Measurements from ENCODE around the gene LAMC3.

The LAMC3 gene

GRCh38 chr9:131048820-131049219, 39.8 kb downstream of the LAMC3 start:
- DNase-seq: no peak

DNA sequence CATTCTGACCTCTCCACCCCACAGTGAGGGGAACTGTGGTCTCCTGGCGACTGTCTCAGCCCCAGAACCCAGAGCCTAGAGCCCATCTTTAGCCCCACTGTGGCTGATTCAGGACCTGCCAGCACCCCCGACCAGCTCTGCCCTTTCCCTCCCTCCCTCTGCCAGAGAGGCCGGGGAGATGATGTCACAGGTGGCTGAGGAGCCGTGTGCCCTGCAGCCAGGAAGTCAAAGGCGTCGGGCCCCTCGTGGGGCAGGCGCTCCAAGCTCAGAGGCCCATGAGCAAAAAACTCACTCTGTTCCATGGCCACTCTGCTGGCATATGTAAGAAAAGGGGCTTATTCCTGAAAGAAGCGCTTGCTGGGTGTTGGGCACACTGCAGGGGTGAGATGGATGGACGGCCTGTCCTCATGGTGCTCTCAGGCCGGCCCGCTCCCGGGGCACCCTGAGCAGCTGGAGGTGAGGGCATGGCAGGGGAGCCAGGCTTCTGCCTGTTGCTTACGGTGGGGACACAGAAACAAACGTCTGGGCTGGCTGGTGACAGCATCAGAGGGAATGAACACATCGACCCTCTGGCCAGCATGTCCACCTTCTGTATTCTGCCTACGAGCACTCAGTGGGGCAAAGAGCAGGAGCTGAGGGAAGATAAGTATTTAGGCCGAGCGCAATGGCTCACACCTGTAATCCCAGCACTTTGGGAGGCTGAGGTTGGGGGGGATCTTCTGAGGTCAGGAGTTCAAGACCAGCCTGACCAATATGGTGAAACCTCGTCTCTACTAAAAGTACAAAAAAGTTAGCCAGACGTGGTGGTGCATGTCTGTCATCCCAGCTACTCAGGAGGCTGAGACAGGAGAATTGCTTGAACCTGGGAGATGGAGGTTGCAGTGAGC, 41.1 kb downstream of the LAMC3 start:
- no peak for DNase-seq

DNA sequence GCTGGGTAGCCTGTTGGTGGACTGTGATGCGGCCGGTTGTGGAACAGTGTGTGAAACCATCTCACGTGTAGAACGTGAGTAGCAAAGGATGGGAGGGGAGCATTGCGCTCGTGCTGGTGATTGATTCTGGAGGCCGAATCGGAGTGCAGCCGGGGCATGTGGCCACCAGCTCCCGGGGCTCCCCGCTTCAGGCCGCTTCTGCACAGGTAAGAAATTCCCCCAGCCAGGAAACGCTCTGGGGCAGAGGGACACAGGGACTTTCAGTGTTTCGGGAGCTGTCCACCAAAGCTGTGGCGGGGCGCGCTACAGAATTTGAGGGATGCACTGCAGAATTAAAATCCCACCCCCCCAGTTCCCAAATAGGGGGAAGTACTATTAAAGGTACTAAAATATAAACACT, 41.9 kb downstream of the LAMC3 start:
- no peak for DNase-seq

GRCh38 chr9:131051592-131052517, 42.9 kb downstream of the LAMC3 start:
- DNase-seq: no peak

DNA sequence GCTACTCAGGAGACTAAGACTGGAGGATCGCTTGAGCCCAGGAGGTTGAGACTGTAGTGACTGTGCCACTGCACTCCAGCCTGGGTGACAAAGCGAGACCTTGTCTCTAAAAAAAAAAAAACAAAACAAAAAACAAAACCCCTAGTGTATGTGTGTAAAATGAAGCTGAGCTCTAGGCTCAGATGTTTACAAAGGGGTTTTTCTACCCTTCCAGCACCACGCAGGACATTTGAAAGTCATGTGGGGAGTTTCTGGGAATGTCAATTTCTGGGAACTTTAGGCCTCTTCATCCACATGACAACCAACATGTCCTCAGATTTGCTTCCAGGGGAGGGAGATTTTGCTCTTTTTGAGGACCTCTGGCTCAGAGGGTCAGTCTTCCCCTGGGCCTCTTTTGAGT, 44.9 kb downstream of the LAMC3 start:
- no peak for DNase-seq

GRCh38 chr9:131056781-131057506, 48.0 kb downstream of the LAMC3 start:
- DNase-seq: no peak

DNA sequence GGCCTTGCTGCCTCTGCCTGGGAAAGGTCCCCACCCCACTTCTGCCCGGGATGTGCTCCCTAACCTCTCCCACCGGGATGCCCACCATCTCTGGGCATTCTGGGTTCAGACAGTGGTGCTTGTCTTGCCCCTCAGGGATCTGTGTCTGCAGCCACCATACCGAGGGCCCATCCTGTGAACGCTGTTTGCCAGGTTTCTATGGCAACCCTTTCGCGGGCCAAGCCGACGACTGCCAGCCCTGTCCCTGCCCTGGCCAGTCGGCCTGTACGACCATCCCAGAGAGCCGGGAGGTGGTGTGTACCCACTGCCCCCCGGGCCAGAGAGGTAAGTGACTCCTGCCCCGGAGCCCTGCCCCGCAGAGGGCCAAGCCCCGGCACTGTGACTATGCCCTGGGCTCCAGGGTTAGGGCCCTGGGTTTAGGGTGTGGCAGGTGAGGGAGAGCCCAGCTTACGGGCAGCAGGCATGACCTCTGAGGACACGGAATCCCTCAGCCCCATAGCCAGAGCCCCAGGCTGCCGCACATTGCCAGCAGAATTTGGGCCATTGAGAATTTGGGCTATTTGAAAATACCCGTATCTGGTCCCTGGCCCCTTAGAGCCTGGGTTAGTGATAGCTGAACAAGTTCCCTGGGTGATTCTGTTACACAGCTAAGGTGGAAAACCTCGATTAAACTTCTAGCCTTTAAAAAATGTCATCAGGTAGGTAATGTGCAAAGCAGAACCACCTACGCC, 52.1 kb downstream of the LAMC3 start:
- no peak for DNase-seq

GRCh38 chr9:131062969-131063368, 54.0 kb downstream of the LAMC3 start:
- DNase-seq: no peak

DNA sequence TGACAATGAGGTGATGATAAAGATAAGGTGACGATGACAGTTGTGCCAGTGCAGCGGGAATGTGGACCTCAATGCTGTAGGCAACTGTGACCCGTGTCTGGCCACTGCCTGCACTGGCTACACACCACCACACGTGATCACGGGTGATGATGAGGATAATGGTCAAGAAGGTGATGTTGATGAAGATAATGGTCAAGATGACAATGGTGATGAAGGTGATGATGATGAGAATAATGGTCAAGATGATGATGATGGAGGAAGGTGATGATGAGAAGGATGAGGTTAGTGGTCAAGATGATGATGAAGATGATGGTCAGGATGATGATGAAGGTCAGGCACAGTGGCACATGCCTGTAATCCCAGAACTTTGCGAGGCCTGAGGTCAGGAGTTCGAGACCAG, 56.6 kb downstream of the LAMC3 start:
- no peak for DNase-seq

GRCh38 chr9:131067625-131068024, 58.7 kb downstream of the LAMC3 start:
- no peak for DNase-seq

GRCh38 chr9:131068076-131068816, 59.3 kb downstream of the LAMC3 start:
- DNase-seq: no peak

DNA sequence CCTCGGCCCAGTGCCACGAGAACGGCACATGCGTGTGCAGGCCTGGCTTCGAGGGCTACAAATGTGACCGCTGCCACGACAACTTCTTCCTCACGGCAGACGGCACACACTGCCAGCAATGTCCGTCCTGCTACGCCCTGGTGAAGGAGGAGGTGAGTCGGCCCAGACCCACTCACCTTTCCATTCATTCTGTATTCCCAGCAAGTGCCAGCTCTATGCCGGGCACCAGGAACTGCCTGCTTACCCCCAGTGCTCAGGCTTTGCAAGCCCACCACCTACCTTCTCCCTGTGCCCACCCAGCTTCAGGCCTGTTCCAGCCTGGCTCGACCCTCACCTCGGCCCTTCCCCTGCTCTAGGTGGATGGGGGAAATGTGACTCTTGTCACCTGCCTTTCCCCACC, 60.7 kb downstream of the LAMC3 start:
- no peak for DNase-seq

DNA sequence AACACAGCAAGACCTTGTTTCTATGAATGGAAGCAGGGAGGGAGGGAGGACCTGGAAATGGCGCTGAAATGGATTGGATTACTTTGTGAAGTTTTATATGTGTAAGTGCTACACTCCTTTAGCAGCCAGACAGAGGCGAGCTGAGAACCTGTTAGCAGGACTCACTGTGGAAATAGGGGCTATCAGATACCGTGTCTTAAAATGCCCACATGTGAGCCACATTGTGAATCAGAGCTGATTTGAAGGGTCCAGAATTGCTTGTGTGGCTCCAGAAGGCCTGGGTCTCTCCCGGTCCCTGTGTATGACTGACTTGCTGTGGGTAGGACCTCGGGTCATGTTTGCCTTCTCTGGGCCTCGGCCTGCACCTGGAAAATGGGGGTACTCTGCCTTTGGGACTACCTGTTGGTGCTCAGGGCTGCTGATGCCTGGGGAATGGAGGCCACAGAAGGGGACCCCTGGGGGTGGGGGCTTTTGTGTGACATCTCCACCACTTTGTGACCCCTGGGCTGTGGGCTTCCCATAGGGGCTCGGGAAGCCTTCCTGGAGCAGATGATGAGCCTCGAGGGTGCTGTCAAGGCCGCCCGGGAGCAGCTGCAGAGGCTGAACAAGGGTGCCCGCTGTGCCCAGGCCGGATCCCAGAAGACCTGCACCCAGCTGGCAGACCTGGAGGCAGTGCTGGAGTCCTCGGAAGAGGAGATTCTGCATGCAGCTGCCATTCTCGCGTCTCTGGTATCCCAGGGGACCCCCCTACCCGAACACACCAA, 63.3 kb downstream of the LAMC3 start:
- DNase-seq: no peak

GRCh38 chr9:131072871-131073237, 63.9 kb downstream of the LAMC3 start:
- no peak for DNase-seq

DNA sequence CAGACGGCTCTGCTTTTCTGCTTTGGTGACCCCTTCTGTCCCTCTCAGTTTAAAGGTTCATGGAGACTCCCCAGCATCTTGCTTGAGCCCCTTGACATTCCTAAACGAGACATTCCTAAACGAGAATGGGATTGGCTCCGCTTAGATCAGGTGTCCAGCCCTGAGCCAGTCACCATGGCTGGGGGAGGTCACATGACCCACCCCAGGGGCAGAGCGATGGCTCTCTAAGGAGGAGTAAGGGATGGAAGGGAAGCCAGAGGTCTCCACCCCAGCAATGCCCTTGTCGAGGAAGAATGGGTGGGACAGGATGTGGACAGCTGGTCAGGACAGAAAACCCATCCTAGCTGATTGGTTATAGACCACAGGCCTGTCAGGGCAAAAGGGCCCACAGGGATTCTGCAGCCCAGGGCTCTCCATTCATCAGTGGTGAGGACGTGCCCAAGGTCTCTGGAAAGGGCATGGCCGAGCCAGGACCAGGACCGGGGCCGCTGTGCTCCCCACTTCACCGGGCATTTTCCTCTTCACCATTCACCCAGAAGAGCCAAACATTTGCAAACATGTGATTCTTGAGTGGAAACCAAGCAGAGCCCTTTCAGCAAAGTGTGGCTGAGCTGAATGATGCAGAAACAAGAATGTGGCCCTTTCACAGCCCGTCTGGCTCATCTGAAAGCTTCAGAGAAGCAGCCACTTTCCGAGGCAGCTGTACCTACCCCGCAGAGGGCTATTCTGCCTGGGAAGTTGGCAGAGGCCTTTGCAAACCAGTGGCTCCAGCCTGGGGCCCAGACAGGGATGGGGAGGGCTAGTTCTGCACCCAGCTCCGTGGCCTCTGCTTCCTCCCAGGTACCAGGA, 67.6 kb downstream of the LAMC3 start:
- DNase-seq: no peak

- no peak for DNase-seq
Observed at GRCh38 chr9:131078427-131079366, 69.7 kb downstream of the LAMC3 start.

DNA sequence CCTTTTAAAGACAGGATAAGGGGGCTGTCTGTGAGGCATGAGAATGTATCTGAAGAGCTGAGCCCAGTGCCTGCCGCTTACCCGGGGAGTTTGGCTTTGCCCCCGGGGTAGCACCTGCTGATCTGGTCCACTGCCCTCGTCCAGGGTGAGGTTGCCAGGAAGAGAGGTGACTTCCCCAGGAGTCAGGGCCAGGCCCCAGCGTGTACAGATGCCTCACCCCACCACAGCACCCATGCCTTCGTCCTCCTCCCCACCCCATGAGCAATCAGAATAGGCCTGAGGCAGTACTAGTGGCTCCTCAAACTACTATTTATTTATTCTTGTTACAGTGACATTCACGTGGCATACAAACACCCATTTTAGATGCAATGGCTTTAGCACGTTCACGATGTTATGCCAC, 71.6 kb downstream of the LAMC3 start:
- DNase-seq: no peak

DNA sequence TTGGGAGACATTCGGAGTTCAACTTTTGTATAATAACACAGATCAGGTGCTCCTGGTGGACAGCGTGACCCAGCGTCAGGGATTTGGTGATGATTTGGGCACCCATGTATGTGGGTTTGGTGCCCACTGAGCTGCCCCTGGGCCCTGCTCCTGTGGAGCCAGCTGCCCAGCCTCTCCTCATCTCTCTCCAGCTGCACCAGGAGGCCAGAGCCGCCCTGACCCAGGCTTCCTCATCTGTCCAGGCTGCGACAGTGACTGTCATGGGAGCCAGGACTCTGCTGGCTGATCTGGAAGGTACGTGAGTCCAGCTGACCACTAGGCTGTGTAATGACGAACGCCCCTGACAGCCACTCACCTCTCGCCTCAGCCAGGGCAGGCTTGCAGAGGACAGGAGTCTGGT, 72.9 kb downstream of the LAMC3 start:
- DNase-seq: no peak

Data from stimulated activated CD8-positive, alpha-beta memory T cell treated with anti-CD3 and anti-CD28 coated beads, Interleukin-4, amount 100 ng/mL, for 48 hours (primary cell).